Measurements from ENCODE around the gene TAMM41. TPM values are rescaled to one million over a fixed set of nuclear protein-coding genes. Genes with fewer than 3 reads are reported as not detected.

The TAMM41 gene
- total and polyA plus RNA-seq, 9 of the 15 experiments (the other 6 are each of a cell fraction or from before 2014, with no cell fraction given), result 8.6 to 74.6 (median 29.3) TPM

DNA sequence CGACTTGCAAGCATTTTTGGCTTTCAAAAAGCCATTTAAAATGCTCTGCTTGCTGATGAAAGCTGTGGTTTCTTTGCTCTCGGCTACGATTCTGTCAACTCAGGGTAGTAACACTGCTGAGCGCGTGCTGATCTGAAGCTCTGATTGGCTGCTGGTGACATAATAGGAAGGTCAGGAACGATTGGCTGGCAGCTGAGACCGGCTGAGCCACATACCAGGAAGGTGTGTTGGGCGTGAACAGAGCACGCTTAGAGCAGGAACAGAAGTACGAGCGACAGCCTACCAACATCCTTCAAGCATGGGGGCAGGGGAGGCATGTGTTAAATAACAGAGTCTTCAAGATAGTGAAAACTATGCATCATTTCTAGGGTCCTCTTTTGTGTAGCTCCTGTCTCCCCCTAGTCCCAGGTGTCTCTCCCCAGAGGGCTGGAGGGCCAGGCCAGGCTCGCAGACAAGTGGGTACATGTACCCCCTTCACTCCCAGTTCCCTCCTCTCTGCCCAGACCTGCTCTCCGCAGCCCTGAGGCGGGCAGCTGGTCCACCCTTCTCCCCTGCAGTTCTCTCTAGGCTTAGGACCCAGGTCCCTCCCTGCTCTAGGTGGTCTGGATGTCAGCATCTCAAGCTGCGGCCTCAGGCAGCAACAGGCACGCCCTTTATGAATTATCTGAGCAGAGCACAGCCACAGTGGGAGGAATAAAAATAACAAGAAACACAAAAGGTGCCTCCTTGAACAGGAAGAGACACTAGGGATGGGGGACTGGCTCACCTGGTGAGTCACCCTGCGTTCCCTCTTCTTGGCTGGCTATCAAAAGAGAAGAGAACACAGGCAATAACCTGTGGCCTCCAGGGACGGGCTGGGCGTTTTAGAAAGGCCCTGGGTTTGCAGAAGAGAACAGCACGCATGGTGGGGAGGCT lies 76.0 kb downstream of the TAMM41 start (continued):
- TF ChIP-seq ZNF589 (CRISPR knock-in tag; IDR thresholded peaks at IDR 0.05; ENCODE audit: low read depth), result no peak
- TF ChIP-seq ADNP (tag; IDR thresholded peaks at IDR 0.05), result no peak
- 0 out of 2 replicates have a peak, but pooled peaks have one; percentile 36 for TF ChIP-seq GABPB1 (CRISPR knock-in tag; IDR thresholded peaks at IDR 0.05)
- no peak for TF ChIP-seq TAF1 (IDR thresholded peaks at IDR 0.05; ENCODE audit: control insufficient read depth, extremely low read depth, insufficient read depth, low read length, severe bottlenecking)
- no peak for TF ChIP-seq PRMT5 (CRISPR knock-in tag; IDR thresholded peaks at IDR 0.05)
- no peak for TF ChIP-seq SP1 (CRISPR knock-in tag; IDR thresholded peaks at IDR 0.05)
- 0 out of 2 replicates have a peak, but pooled peaks have one; percentile 28 for TF ChIP-seq TCF7L2 (IDR thresholded peaks at IDR 0.05; ENCODE audit: low read depth, low read length)
- TF ChIP-seq MYC (IDR thresholded peaks at IDR 0.05; ENCODE audit: low read depth, low read length), result peak; percentile 43; the same call in 1 of the 2 replicates
- no peak for TF ChIP-seq MYC (CRISPR knock-in tag; IDR thresholded peaks at IDR 0.05; ENCODE audit: borderline replicate concordance, low read depth)
- TF ChIP-seq FUS (optimal IDR thresholded peaks at IDR 0.05; ENCODE audit: low read depth, low read length), result no peak
- TF ChIP-seq, protein P1, sequence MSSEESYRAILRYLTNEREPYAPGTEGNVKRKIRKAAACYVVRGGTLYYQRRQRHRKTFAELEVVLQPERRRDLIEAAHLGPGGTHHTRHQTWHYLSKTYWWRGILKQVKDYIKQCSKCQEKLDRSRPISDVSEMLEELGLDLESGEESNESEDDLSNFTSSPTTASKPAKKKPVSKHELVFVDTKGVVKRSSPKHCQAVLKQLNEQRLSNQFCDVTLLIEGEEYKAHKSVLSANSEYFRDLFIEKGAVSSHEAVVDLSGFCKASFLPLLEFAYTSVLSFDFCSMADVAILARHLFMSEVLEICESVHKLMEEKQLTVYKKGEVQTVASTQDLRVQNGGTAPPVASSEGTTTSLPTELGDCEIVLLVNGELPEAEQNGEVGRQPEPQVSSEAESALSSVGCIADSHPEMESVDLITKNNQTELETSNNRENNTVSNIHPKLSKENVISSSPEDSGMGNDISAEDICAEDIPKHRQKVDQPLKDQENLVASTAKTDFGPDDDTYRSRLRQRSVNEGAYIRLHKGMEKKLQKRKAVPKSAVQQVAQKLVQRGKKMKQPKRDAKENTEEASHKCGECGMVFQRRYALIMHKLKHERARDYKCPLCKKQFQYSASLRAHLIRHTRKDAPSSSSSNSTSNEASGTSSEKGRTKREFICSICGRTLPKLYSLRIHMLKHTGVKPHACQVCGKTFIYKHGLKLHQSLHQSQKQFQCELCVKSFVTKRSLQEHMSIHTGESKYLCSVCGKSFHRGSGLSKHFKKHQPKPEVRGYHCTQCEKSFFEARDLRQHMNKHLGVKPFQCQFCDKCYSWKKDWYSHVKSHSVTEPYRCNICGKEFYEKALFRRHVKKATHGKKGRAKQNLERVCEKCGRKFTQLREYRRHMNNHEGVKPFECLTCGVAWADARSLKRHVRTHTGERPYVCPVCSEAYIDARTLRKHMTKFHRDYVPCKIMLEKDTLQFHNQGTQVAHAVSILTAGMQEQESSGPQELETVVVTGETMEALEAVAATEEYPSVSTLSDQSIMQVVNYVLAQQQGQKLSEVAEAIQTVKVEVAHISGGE (CRISPR knock-in tag; IDR thresholded peaks at IDR 0.05), result no peak
- no peak for TF ChIP-seq KAT2B (IDR thresholded peaks at IDR 0.05; ENCODE audit: low read depth, low read length)
- TF ChIP-seq SAFB (IDR thresholded peaks at IDR 0.05; ENCODE audit: borderline replicate concordance, low read depth, low read length), result no peak
- no peak for TF ChIP-seq CBX1 (IDR thresholded peaks at IDR 0.05; ENCODE audit: low read depth)
- TF ChIP-seq HOXB6 (CRISPR knock-in tag; IDR thresholded peaks at IDR 0.05; ENCODE audit: borderline replicate concordance), result no peak
- no peak for TF ChIP-seq EHMT2 (IDR thresholded peaks at IDR 0.05)
- 0 out of 4 replicates have a peak, but pooled peaks of 1 of the 2 experiments have one; percentile 33 for TF ChIP-seq TRIM24 (IDR thresholded peaks at IDR 0.05)
- peak; percentile 36 for TF ChIP-seq MAFK (IDR thresholded peaks at IDR 0.05; ENCODE audit: low read length)
- TF ChIP-seq ZNF699 (CRISPR knock-in tag; IDR thresholded peaks at IDR 0.05; ENCODE audit: insufficient replicate concordance), result no peak
- TF ChIP-seq, protein P2, sequence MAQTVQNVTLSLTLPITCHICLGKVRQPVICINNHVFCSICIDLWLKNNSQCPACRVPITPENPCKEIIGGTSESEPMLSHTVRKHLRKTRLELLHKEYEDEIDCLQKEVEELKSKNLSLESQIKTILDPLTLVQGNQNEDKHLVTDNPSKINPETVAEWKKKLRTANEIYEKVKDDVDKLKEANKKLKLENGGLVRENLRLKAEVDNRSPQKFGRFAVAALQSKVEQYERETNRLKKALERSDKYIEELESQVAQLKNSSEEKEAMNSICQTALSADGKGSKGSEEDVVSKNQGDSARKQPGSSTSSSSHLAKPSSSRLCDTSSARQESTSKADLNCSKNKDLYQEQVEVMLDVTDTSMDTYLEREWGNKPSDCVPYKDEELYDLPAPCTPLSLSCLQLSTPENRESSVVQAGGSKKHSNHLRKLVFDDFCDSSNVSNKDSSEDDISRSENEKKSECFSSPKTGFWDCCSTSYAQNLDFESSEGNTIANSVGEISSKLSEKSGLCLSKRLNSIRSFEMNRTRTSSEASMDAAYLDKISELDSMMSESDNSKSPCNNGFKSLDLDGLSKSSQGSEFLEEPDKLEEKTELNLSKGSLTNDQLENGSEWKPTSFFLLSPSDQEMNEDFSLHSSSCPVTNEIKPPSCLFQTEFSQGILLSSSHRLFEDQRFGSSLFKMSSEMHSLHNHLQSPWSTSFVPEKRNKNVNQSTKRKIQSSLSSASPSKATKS (CRISPR knock-in tag; IDR thresholded peaks at IDR 0.05), result no peak
- peak; percentile 86 for TF ChIP-seq PKNOX1 (IDR thresholded peaks at IDR 0.05)

All from K562 (cell line).